Loucy (cell line): ENCODE data around the gene CRHR1.

Experiments used
- EZH2phosphoT487 ChIP-seq: fragments of 200-600 bp; IDR thresholded peaks from 2 replicates; pipeline ENCODE4 v1.6.1; 2018; ENCODE audit warnings: antibody characterized with exemption, mild to moderate bottlenecking, moderate library complexity, borderline replicate concordance
- TF ChIP-seq, protein P1 (sequence below): fragments of 200-600 bp; sonication (generic); conservative IDR thresholded peaks from 2 replicates; pipeline ENCODE4 v1.5.1; 2014; ENCODE audit warnings: mild to moderate bottlenecking, antibody characterized with exemption, low read length

DNA sequence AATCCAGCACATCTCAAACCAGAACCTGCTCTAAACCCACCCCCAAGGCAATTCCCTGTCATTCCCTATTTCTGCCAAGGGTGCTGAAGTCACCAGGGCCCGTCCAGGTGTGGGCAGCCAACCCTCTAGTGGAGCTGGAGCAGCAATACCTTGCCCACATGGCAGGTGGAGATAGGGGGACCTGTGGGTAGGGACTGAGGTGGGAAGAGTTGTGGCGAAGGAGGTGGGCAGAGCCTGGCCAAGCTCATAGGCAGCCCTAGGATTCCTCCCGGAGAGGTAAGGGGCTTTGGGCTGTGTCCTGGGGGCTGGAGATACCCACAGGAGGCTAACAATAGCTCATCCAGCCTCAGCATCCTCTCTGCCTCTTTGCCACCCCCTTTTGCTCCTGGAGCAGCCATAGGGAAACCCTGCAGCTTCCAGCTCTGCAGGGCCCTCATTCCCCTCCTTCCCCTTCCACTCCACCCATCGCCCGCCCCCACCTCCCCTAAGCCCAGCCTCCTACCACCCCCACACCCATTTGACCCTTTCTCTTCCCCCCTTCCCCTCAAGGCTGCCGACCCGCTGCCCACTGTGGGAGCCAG lies 30.4 kb upstream of the CRHR1 start:
- no peak for TF ChIP-seq EZH2phosphoT487
- TF ChIP-seq, protein P1, sequence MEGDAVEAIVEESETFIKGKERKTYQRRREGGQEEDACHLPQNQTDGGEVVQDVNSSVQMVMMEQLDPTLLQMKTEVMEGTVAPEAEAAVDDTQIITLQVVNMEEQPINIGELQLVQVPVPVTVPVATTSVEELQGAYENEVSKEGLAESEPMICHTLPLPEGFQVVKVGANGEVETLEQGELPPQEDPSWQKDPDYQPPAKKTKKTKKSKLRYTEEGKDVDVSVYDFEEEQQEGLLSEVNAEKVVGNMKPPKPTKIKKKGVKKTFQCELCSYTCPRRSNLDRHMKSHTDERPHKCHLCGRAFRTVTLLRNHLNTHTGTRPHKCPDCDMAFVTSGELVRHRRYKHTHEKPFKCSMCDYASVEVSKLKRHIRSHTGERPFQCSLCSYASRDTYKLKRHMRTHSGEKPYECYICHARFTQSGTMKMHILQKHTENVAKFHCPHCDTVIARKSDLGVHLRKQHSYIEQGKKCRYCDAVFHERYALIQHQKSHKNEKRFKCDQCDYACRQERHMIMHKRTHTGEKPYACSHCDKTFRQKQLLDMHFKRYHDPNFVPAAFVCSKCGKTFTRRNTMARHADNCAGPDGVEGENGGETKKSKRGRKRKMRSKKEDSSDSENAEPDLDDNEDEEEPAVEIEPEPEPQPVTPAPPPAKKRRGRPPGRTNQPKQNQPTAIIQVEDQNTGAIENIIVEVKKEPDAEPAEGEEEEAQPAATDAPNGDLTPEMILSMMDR, result no peak
